MM.1S (cell line): ENCODE results near the gene CACNB4.

Experiments
- DNase-seq: peaks from one replicate; pipeline ENCODE4 v3.0.0-alpha.2; 2015
- H2AFZ ChIP-seq: fragments of 300-600 bp; sonication (generic); 2 replicates; pipeline ENCODE4 v1.6.0; 2016; ENCODE audit warnings: antibody characterized with exemption, low read length
- H3F3A ChIP-seq: fragments of 300-600 bp; sonication (generic); 2 replicates; pipeline ENCODE4 v1.6.1; 2016; ENCODE audit warnings: mild to moderate bottlenecking, antibody characterized with exemption, low read length, moderate library complexity, mixed read lengths; ENCODE audit not compliant: insufficient read depth
- H3K27ac ChIP-seq: fragments of 300-600 bp; sonication (generic); 2 replicates; pipeline ENCODE4 v1.5.1; 2016; ENCODE audit warnings: mild to moderate bottlenecking, low read length
- H3K27me3 ChIP-seq: fragments of 300-600 bp; sonication (generic); replicated peaks from 2 replicates; pipeline ENCODE4 v1.6.0; 2016; ENCODE audit warnings: low read length; ENCODE audit not compliant: insufficient read depth
- H3K36me3 ChIP-seq: fragments of 300-600 bp; sonication (generic); replicated peaks from 2 replicates; pipeline ENCODE4 v1.6.1; 2016; ENCODE audit warnings: mild to moderate bottlenecking, low read length, mixed read lengths; ENCODE audit not compliant: insufficient read depth
- H3K4me1 ChIP-seq: fragments of 300-600 bp; sonication (generic); 2 replicates; pipeline ENCODE4 v1.6.1; 2016; ENCODE audit warnings: low read length, mixed read lengths
- H3K4me2 ChIP-seq: fragments of 300-600 bp; sonication (generic); 2 replicates; pipeline ENCODE4 v1.6.0; 2016; ENCODE audit warnings: low read depth, low read length
- H3K4me3 ChIP-seq: fragments of 300-600 bp; sonication (generic); 2 replicates; pipeline ENCODE4 v1.5.1; 2016; ENCODE audit warnings: low read length, mixed read lengths
- H3K79me2 ChIP-seq: fragments of 300-600 bp; sonication (generic); 2 replicates; pipeline ENCODE4 v1.6.1; 2016; ENCODE audit warnings: mixed run types, low read length, mixed read lengths
- H3K9ac ChIP-seq: fragments of 300-600 bp; sonication (generic); 2 replicates; pipeline ENCODE4 v1.6.1; 2016; ENCODE audit warnings: low read length, mixed read lengths
- H3K9me2 ChIP-seq: fragments of 300-600 bp; sonication (generic); replicated peaks from 2 replicates; pipeline ENCODE4 v1.6.1; 2016; ENCODE audit warnings: mild to moderate bottlenecking, low read length, mixed read lengths; ENCODE audit not compliant: insufficient read depth
- H3K9me3 ChIP-seq: fragments of 300-600 bp; sonication (generic); replicated peaks from 2 replicates; pipeline ENCODE4 v1.6.1; 2016; ENCODE audit warnings: mild to moderate bottlenecking, low read length, mixed read lengths; ENCODE audit not compliant: insufficient read depth
- H4K20me1 ChIP-seq: fragments of 300-600 bp; sonication (generic); 2 replicates; pipeline ENCODE4 v1.6.1; 2016; ENCODE audit warnings: mild to moderate bottlenecking, low read length, moderate library complexity, mixed read lengths; ENCODE audit not compliant: insufficient read depth
- EZH2 ChIP-seq: fragments of 300-600 bp; sonication (generic); optimal IDR thresholded peaks from 2 replicates; pipeline ENCODE3; 2017; ENCODE audit warnings: low read depth, mild to moderate bottlenecking, antibody characterized with exemption, low read length, mixed read lengths
- EZH2phosphoT487 ChIP-seq: fragments of 300-600 bp; sonication (generic); IDR thresholded peaks from 2 replicates; pipeline ENCODE4 v1.6.1; 2018; ENCODE audit warnings: antibody characterized with exemption, low read length
- TF ChIP-seq, protein P1 (sequence below): fragments of 300-600 bp; sonication (generic); IDR thresholded peaks from 2 replicates; pipeline ENCODE4 v1.5.1; 2016; ENCODE audit warnings: antibody characterized with exemption, low read length, mixed read lengths

CACNB4 gene

DNA sequence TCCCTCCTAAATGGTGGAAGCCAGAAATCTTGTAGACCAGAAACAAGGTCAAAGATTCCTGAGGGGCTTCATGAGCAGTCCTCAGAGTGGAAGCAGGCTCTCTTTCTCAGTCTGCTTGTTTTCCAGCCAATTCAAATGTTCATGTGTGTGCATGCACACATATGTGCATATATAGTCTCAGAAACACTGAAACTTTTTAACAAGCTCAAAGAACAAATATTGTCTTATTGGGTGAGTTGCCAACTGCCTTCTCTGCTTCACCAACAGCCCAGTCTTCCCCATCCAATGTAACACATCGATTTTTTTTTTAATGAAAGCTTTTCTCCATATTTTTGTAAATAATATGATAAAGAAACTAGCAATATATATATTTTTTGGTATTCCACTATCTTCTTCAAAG is 3.7 kb downstream of the CACNB4 start:
- Histone ChIP-seq H4K20me1 (no peaks in the 10 kb centered on the region), H3K4me3 (no peak overlapping the region), H3F3A (no peaks in the 10 kb centered on the region), H2AFZ (no peak overlapping the region), H3K27me3 (no peaks in the 10 kb centered on the region), H3K79me2 (no peaks in the 10 kb centered on the region), H3K4me1 (no peaks in the 10 kb centered on the region), H3K9me3 (no peaks in the 10 kb centered on the region), H3K36me3 (no peaks in the 10 kb centered on the region), H3K9me2 (no peaks in the 10 kb centered on the region), H3K9ac (no peak overlapping the region), H3K4me2 (no peak overlapping the region), H3K27ac (no peak overlapping the region)
- TF ChIP-seq EZH2phosphoT487 (no peak), EZH2 (no peak)
- TF ChIP-seq, protein P1, sequence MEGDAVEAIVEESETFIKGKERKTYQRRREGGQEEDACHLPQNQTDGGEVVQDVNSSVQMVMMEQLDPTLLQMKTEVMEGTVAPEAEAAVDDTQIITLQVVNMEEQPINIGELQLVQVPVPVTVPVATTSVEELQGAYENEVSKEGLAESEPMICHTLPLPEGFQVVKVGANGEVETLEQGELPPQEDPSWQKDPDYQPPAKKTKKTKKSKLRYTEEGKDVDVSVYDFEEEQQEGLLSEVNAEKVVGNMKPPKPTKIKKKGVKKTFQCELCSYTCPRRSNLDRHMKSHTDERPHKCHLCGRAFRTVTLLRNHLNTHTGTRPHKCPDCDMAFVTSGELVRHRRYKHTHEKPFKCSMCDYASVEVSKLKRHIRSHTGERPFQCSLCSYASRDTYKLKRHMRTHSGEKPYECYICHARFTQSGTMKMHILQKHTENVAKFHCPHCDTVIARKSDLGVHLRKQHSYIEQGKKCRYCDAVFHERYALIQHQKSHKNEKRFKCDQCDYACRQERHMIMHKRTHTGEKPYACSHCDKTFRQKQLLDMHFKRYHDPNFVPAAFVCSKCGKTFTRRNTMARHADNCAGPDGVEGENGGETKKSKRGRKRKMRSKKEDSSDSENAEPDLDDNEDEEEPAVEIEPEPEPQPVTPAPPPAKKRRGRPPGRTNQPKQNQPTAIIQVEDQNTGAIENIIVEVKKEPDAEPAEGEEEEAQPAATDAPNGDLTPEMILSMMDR, result no peak
- no peak for DNase-seq

GRCh38 chr2:152094014-152094413 is 4.8 kb downstream of the CACNB4 start:
- no peaks in the 10 kb centered on the region for H3K9me2 ChIP-seq
- H3K9ac ChIP-seq, result no peak overlapping the region
- no peaks in the 10 kb centered on the region for H4K20me1 ChIP-seq
- H3K27me3 ChIP-seq, result no peaks in the 10 kb centered on the region
- no peaks in the 10 kb centered on the region for H3K79me2 ChIP-seq
- H3F3A ChIP-seq, result no peaks in the 10 kb centered on the region
- H3K4me3 ChIP-seq, result no peak overlapping the region
- no peak for TF ChIP-seq EZH2
- TF ChIP-seq, protein P1, result no peak
- TF ChIP-seq EZH2phosphoT487, result no peak
- H3K36me3 ChIP-seq, result no peaks in the 10 kb centered on the region
- H3K4me2 ChIP-seq, result no peak overlapping the region
- H3K27ac ChIP-seq, result no peak overlapping the region
- H3K4me1 ChIP-seq, result no peaks in the 10 kb centered on the region
- no peak for DNase-seq
- H3K9me3 ChIP-seq, result no peaks in the 10 kb centered on the region
- H2AFZ ChIP-seq, result no peak overlapping the region

DNA sequence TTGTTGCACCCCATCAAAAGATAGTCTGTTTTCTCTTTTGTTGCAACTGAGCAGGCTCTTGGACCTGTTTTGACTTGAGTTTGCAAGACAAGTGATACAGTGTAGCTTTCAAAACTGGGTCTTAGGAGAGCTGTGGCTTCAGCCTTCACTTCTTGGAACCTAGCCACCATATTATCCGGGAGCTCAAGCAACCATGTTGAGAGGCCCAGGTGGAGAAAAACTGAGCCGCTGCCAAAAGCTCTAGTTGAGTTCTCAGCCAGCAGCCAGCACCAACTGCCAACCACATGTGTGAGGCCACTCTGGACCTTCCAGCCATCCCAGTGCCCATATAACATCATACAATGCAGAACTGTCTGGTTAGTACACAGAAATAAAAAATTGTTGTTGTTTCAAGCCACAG is 5.4 kb downstream of the CACNB4 start:
- no peak for TF ChIP-seq EZH2phosphoT487
- TF ChIP-seq, protein P1, result no peak
- no peak for TF ChIP-seq EZH2
- H3K4me1 ChIP-seq, result no peaks in the 10 kb centered on the region
- H3K36me3 ChIP-seq, result no peaks in the 10 kb centered on the region
- H3F3A ChIP-seq, result no peaks in the 10 kb centered on the region
- no peak overlapping the region for H3K4me3 ChIP-seq
- no peaks in the 10 kb centered on the region for H3K27me3 ChIP-seq
- no peaks in the 10 kb centered on the region for H4K20me1 ChIP-seq
- H3K79me2 ChIP-seq, result no peaks in the 10 kb centered on the region
- H3K4me2 ChIP-seq, result no peak overlapping the region
- no peak overlapping the region for H3K9ac ChIP-seq
- H3K27ac ChIP-seq, result no peak overlapping the region
- DNase-seq, result no peak
- H3K9me2 ChIP-seq, result no peaks in the 10 kb centered on the region
- no peak overlapping the region for H2AFZ ChIP-seq
- H3K9me3 ChIP-seq, result no peaks in the 10 kb centered on the region
